Peyer's patch (tissue), 4 donors: ENCODE measurements around the gene JAM2. TPM values are rescaled to one million over a fixed set of nuclear protein-coding genes. Genes with fewer than 3 reads are reported as not detected.

ENCODE experiments used
- DNase-seq, 3 donors: peaks; one replicate each; pipeline ENCODE4 v3.0.0-alpha.2; 2017 to 2019
- H3K27ac ChIP-seq, 4 donors: fragments of 200-600 bp; sonication (generic); one replicate each; pipeline ENCODE4 v1.5.1; 2016 to 2019
- H3K27me3 ChIP-seq, 2 donors: fragments of 200-600 bp; sonication (generic); one replicate each; pipeline ENCODE4 v1.5.1; 2019
- H3K36me3 ChIP-seq, 3 donors: fragments of 200-600 bp; sonication (generic); one replicate each; pipeline ENCODE4 v1.5.1; 2016 to 2019
- H3K4me1 ChIP-seq, 4 donors: fragments of 200-600 bp; sonication (generic); one replicate each; pipeline ENCODE4 v1.5.1; 2016 to 2019
- H3K4me3 ChIP-seq, 4 donors: fragments of 200-600 bp; sonication (generic); 1 replicate in 3 of 4; 2 replicates in 1 of 4; pipeline ENCODE4 v1.5.1; 2016 to 2019; ENCODE audit warnings: mild to moderate bottlenecking in 1 of 4
- H3K9me3 ChIP-seq, 4 donors: fragments of 200-600 bp; sonication (generic); one replicate each; pipeline ENCODE4 v1.5.1; 2016 to 2019; ENCODE audit warnings: mild to moderate bottlenecking in 1 of 4
- CTCF ChIP-seq, 6 experiments: fragments of 450-650 bp in 4 of 6; fragments of 200-600 bp in 2 of 6; sonication (generic) in 1 of 6; IDR thresholded peaks; one replicate each; pipeline ENCODE4 v1.5.1; 2017 to 2019; ENCODE audit warnings: antibody characterized with exemption in 6 of 6, mild to moderate bottlenecking in 3 of 6, moderate library complexity in 1 of 6
- POLR2A ChIP-seq, 2 donors: fragments of 450-650 bp; IDR thresholded peaks; one replicate each; pipeline ENCODE4 v1.5.1; 2017; ENCODE audit warnings: antibody characterized with exemption in 2 of 2, mild to moderate bottlenecking in 2 of 2, moderate library complexity in 2 of 2
- total RNA-seq, 4 donors: library from RNA; depleted of rRNA; stranded (reverse); fragments of >200 nt; gene quantifications; one replicate each; pipeline ENCODE4 v1.1.0, GENCODE V29; 2016

The JAM2 gene
- total RNA-seq, 4 donors from 2014 or later, result 4.2 to 23.1 (median 9.2) TPM

DNA sequence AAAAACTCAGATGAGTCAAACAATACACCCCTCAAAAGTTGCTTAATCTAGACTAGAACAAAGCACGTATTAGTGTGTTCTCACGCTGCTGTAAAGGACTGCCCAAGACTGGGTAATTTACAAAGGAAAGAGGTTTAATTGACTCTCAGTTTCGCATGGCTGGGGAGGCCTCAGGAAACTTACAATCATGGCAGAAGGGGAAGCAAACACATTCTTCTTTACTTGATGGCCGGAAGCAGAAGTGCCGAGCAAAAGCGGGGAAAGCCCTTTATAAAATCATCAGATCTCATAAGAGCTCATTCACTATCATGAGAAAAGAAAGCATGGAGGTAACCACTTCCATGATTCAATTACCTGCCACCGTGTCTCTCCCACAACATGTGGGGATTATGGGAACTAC, 10.1 kb downstream of the JAM2 start:
- no peak for DNase-seq
- Histone ChIP-seq H3K27me3 (no peaks in the 10 kb centered on the region), H3K4me1 (peaks cover 0 to 3% (median 0%) of the 10 kb centered on the region in 4 donors), H3K27ac (no peak overlapping the region), H3K4me3 (no peak overlapping the region), H3K36me3 (no peaks in the 10 kb centered on the region), H3K9me3 (no peaks in the 10 kb centered on the region)
- TF ChIP-seq POLR2A (IDR thresholded peaks at IDR 0.05) (no peak), CTCF (IDR thresholded peaks at IDR 0.05) (no peak)

- TF ChIP-seq CTCF (IDR thresholded peaks at IDR 0.05) (no peak), POLR2A (IDR thresholded peaks at IDR 0.05) (no peak)
- no peaks in the 10 kb centered on the region for H3K9me3 ChIP-seq
These were observed 17.4 kb downstream of the JAM2 start for GRCh38 chr21:25656412-25656811.

DNA sequence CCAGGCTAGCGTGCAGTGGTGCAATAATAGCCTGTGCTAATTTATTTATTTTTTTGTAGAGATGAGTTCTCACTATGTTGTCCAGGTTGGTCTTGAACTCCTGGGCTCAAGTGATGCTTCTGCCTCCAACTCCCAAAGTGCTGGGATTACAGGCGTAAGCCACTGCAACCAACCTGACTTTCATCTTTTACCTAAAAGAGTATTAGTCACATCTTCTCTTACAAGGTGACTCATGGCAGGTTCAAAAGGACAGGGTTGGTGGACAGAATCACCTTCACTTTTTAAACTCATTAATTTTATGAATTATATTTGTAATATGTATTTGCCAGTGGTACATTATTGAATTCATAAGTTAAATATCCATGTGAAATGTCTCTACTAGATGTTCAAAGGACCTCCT, 18.1 kb downstream of the JAM2 start:
- no peaks in the 10 kb centered on the region for H3K36me3 ChIP-seq
- no peak overlapping the region for H3K4me3 ChIP-seq
- no peaks in the 10 kb centered on the region for H3K9me3 ChIP-seq
- no peaks in the 10 kb centered on the region for H3K27me3 ChIP-seq
- no peak for TF ChIP-seq CTCF (IDR thresholded peaks at IDR 0.05)
- no peak for TF ChIP-seq POLR2A (IDR thresholded peaks at IDR 0.05)
- no peak overlapping the region for H3K27ac ChIP-seq
- DNase-seq, result no peak
- no peaks in the 10 kb centered on the region for H3K4me1 ChIP-seq

More at GRCh38 chr21:25656412-25656811, 17.4 kb downstream of the JAM2 start:
- H3K36me3 ChIP-seq, result no peaks in the 10 kb centered on the region
- no peaks in the 10 kb centered on the region for H3K4me1 ChIP-seq
- no peak overlapping the region for H3K4me3 ChIP-seq
- DNase-seq, result no peak
- H3K27ac ChIP-seq, result no peak overlapping the region
- no peaks in the 10 kb centered on the region for H3K27me3 ChIP-seq

- DNase-seq, result no peak
- TF ChIP-seq POLR2A (IDR thresholded peaks at IDR 0.05), result no peak
- no peak for TF ChIP-seq CTCF (IDR thresholded peaks at IDR 0.05)
- H3K27ac ChIP-seq, result no peak overlapping the region
- H3K27me3 ChIP-seq, result no peaks in the 10 kb centered on the region
- no peaks in the 10 kb centered on the region for H3K36me3 ChIP-seq
- no peaks in the 10 kb centered on the region for H3K9me3 ChIP-seq
- no peaks in the 10 kb centered on the region for H3K4me1 ChIP-seq
- no peak overlapping the region for H3K4me3 ChIP-seq
These were observed 19.5 kb downstream of the JAM2 start for GRCh38 chr21:25658427-25659035.

GRCh38 chr21:25660233-25660632, 21.2 kb downstream of the JAM2 start:
- TF ChIP-seq CTCF (IDR thresholded peaks at IDR 0.05) (no peak), POLR2A (IDR thresholded peaks at IDR 0.05) (no peak)
- Histone ChIP-seq H3K4me3 (no peak overlapping the region), H3K27ac (no peak overlapping the region), H3K36me3 (no peaks in the 10 kb centered on the region), H3K9me3 (no peaks in the 10 kb centered on the region), H3K4me1 (no peaks in the 10 kb centered on the region), H3K27me3 (no peaks in the 10 kb centered on the region)
- DNase-seq, result no peak

- TF ChIP-seq POLR2A (IDR thresholded peaks at IDR 0.05) (no peak), CTCF (IDR thresholded peaks at IDR 0.05) (no peak)
- no peaks in the 10 kb centered on the region for H3K4me1 ChIP-seq
- no peak overlapping the region for H3K27ac ChIP-seq
- H3K36me3 ChIP-seq, result no peaks in the 10 kb centered on the region
- no peaks in the 10 kb centered on the region for H3K27me3 ChIP-seq
- H3K9me3 ChIP-seq, result no peaks in the 10 kb centered on the region
- no peak for DNase-seq
- H3K4me3 ChIP-seq, result no peak overlapping the region
These were observed 25.5 kb downstream of the JAM2 start for GRCh38 chr21:25664491-25664931.
